ENCODE data around the gene S100PBP. TPM values are rescaled to one million over a fixed set of nuclear protein-coding genes. Genes with fewer than 3 reads are reported as not detected.

The S100PBP gene
- total and polyA plus RNA-seq, 9 of the 15 experiments (the other 6 are each of a cell fraction or from before 2014, with no cell fraction given) = 22.9 to 60.2 (median 32.9) TPM

DNA sequence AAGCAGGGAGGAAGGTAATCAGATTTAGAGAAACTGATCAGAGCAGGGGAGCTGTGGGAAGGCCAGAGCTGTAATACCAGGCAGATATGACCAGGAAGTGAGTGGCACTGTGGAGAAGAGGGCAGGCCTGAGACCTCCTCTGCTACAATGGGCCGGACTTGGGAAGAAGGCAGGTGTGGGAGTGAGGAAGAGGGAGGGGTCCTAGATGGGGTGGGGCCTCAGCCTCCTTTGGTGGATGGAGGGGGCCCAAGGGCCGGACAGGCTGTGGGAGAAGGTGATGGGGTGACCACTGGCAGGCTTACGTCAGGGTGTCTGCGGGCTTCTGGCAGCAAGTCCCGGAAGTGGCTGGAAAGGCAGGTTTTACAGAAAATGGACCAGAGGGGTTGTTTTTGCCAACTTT lies 63.8 kb downstream of the S100PBP start:
- Histone ChIP-seq H3K27ac (ENCODE audit: extremely low read depth, low read depth, low read length) (no peak overlapping the region), H2AFZ (ENCODE audit: low read depth, low read length) (no peak overlapping the region), H3K4me1 (replicated peaks in 1 of 2; ENCODE audit: control insufficient read depth in 2 of 2, insufficient read depth in 2 of 2, low read length in 2 of 2) (peaks cover 2 to 24% of the 10 kb centered on the region in 2 experiments; a peak in 4 of 5 replicates), H3K4me2 (ENCODE audit: insufficient read depth, low read length) (no peak overlapping the region), H3K27me3 (ENCODE audit: control insufficient read depth in 2 of 2, insufficient read depth in 2 of 2, low read length in 2 of 2) (peaks cover 21 to 51% of the 10 kb centered on the region in 2 experiments), H3K79me2 (ENCODE audit: control insufficient read depth, insufficient read depth, low read length) (no peaks in the 10 kb centered on the region), H3K36me3 (ENCODE audit: control insufficient read depth, insufficient read depth, low read length) (no peaks in the 10 kb centered on the region), H3K9ac (ENCODE audit: insufficient read depth in 1 of 2, low read depth in 2 of 2, low read length in 2 of 2) (no peak overlapping the region), H3K4me3 (no peak overlapping the region), H3K9me1 (ENCODE audit: control insufficient read depth, insufficient read depth, low read length) (no peaks in the 10 kb centered on the region), H4K20me1 (replicated peaks; ENCODE audit: control insufficient read depth, insufficient read depth, low read length) (peaks cover 38% of the 10 kb centered on the region), H3K9me3 (replicated peaks; ENCODE audit: control insufficient read depth, insufficient read depth, low read depth, low read length) (no peaks in the 10 kb centered on the region)
- no TSS peak for BruUV-seq (replicated peaks)
- FAIRE-seq = no peak
- CTCF ChIA-PET (ENCODE audit: low intra/inter-chr PET ratio) = no interaction called here
- intact Hi-C loops (cut with micrococcal nuclease) = no loop called here
- POLR2A ChIA-PET = interaction anchor here (0.6 to 1.4 kb wide), 3 partner anchors 11 to 174 kb away, joined by 3 read pairs; no protein-coding TSS in a partner anchor
- in situ Hi-C loops (cut with MboI) = loop anchor here (25.0 kb wide), 1 partner anchor 731 kb away; no protein-coding TSS in a partner anchor
- TF ChIP-seq TEAD1 (CRISPR knock-in tag; IDR thresholded peaks at IDR 0.05) = no peak
- no peak for TF ChIP-seq PTBP1 (IDR thresholded peaks at IDR 0.05; ENCODE audit: low read depth, low read length)
- no peak for TF ChIP-seq ETV1 (tag; conservative IDR thresholded peaks at IDR 0.05; ENCODE audit: low read depth)
- TF ChIP-seq, protein P1, sequence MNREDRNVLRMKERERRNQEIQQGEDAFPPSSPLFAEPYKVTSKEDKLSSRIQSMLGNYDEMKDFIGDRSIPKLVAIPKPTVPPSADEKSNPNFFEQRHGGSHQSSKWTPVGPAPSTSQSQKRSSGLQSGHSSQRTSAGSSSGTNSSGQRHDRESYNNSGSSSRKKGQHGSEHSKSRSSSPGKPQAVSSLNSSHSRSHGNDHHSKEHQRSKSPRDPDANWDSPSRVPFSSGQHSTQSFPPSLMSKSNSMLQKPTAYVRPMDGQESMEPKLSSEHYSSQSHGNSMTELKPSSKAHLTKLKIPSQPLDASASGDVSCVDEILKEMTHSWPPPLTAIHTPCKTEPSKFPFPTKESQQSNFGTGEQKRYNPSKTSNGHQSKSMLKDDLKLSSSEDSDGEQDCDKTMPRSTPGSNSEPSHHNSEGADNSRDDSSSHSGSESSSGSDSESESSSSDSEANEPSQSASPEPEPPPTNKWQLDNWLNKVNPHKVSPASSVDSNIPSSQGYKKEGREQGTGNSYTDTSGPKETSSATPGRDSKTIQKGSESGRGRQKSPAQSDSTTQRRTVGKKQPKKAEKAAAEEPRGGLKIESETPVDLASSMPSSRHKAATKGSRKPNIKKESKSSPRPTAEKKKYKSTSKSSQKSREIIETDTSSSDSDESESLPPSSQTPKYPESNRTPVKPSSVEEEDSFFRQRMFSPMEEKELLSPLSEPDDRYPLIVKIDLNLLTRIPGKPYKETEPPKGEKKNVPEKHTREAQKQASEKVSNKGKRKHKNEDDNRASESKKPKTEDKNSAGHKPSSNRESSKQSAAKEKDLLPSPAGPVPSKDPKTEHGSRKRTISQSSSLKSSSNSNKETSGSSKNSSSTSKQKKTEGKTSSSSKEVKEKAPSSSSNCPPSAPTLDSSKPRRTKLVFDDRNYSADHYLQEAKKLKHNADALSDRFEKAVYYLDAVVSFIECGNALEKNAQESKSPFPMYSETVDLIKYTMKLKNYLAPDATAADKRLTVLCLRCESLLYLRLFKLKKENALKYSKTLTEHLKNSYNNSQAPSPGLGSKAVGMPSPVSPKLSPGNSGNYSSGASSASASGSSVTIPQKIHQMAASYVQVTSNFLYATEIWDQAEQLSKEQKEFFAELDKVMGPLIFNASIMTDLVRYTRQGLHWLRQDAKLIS (CRISPR knock-in tag; IDR thresholded peaks at IDR 0.05) = no peak
- no peak for TF ChIP-seq RBM15 (IDR thresholded peaks at IDR 0.05; ENCODE audit: insufficient read depth, low read length)
- TF ChIP-seq BACH1 (tag; IDR thresholded peaks at IDR 0.05) = no peak
- TF ChIP-seq DNMT1 (IDR thresholded peaks at IDR 0.05) = no peak
- 7% methylated on average over 5 of the region's 5 CpGs for WGBS (ENCODE audit: insufficient coverage, low coverage, missing lambda C conversion rate)
- no peak for DNase-seq (ENCODE audit: extremely low read depth in 1 of 4, low spot score in 3 of 4)
- no peak for ATAC-seq

Measured in K562 (cell line).